ENCODE data around the gene MANSC4.
A peak's percentile ranks its signal among the peaks of the same experiment; 100 is the strongest.

The MANSC4 gene

GRCh38 chr12:27779416-27779919, 568 bp downstream of the MANSC4 start:
- Histone ChIP-seq H3K9ac (ENCODE audit: low read length) (peak overlapping the region; percentile 92), H3K27ac (ENCODE audit: low read depth, low read length) (peak overlapping the region; percentile 59; the same call in 1 of the 2 replicates), H3K27me3 (ENCODE audit: control insufficient read depth, insufficient read depth, low read length) (no peaks in the 10 kb centered on the region), H3K4me3 (ENCODE audit: low read depth, low read length) (peak overlapping the region; percentile 89), H3K4me1 (ENCODE audit: control insufficient read depth, insufficient read depth, low read length) (peaks cover 27% of the 10 kb centered on the region), H3K36me3 (ENCODE audit: control insufficient read depth, insufficient read depth, low read length) (peaks cover 3% of the 10 kb centered on the region), H3K9me3 (ENCODE audit: control insufficient read depth, insufficient read depth, low read depth, low read length) (no peaks in the 10 kb centered on the region)

- no peak overlapping the region for H3K27ac ChIP-seq (ENCODE audit: low read depth, low read length)
- no peak overlapping the region for H3K9ac ChIP-seq (ENCODE audit: low read length)
- no peaks in the 10 kb centered on the region for H3K27me3 ChIP-seq (ENCODE audit: control insufficient read depth, insufficient read depth, low read length)
- peaks cover 3% of the 10 kb centered on the region for H3K36me3 ChIP-seq (ENCODE audit: control insufficient read depth, insufficient read depth, low read length)
- H3K4me1 ChIP-seq (ENCODE audit: control insufficient read depth, insufficient read depth, low read length): peaks cover 27% of the 10 kb centered on the region
- no peak overlapping the region for H3K4me3 ChIP-seq (ENCODE audit: low read depth, low read length)
- H3K9me3 ChIP-seq (ENCODE audit: control insufficient read depth, insufficient read depth, low read depth, low read length): no peaks in the 10 kb centered on the region
Measured at GRCh38 chr12:27778206-27778605, 1.8 kb downstream of the MANSC4 start.

GRCh38 chr12:27777141-27777540, 2.9 kb downstream of the MANSC4 start:
- no peak overlapping the region for H3K4me3 ChIP-seq (ENCODE audit: low read depth, low read length)
- no peaks in the 10 kb centered on the region for H3K9me3 ChIP-seq (ENCODE audit: control insufficient read depth, insufficient read depth, low read depth, low read length)
- no peaks in the 10 kb centered on the region for H3K27me3 ChIP-seq (ENCODE audit: control insufficient read depth, insufficient read depth, low read length)
- peaks cover 22% of the 10 kb centered on the region for H3K4me1 ChIP-seq (ENCODE audit: control insufficient read depth, insufficient read depth, low read length)
- no peak overlapping the region for H3K27ac ChIP-seq (ENCODE audit: low read depth, low read length)
- H3K36me3 ChIP-seq (ENCODE audit: control insufficient read depth, insufficient read depth, low read length): peaks cover 3% of the 10 kb centered on the region
- H3K9ac ChIP-seq (ENCODE audit: low read length): no peak overlapping the region

- Histone ChIP-seq H3K4me1 (ENCODE audit: control insufficient read depth, insufficient read depth, low read length) (no peaks in the 10 kb centered on the region), H3K9me3 (ENCODE audit: control insufficient read depth, insufficient read depth, low read depth, low read length) (no peaks in the 10 kb centered on the region), H3K27ac (ENCODE audit: low read depth, low read length) (no peak overlapping the region), H3K4me3 (ENCODE audit: low read depth, low read length) (no peak overlapping the region), H3K36me3 (ENCODE audit: control insufficient read depth, insufficient read depth, low read length) (no peaks in the 10 kb centered on the region), H3K27me3 (ENCODE audit: control insufficient read depth, insufficient read depth, low read length) (no peaks in the 10 kb centered on the region), H3K9ac (ENCODE audit: low read length) (no peak overlapping the region)
Measured at GRCh38 chr12:27772328-27773049, 7.5 kb downstream of the MANSC4 start.

GRCh38 chr12:27771481-27772327, 8.3 kb downstream of the MANSC4 start:
- H3K36me3 ChIP-seq (ENCODE audit: control insufficient read depth, insufficient read depth, low read length): no peaks in the 10 kb centered on the region
- no peaks in the 10 kb centered on the region for H3K27me3 ChIP-seq (ENCODE audit: control insufficient read depth, insufficient read depth, low read length)
- no peak overlapping the region for H3K9ac ChIP-seq (ENCODE audit: low read length)
- H3K27ac ChIP-seq (ENCODE audit: low read depth, low read length): no peak overlapping the region
- H3K4me1 ChIP-seq (ENCODE audit: control insufficient read depth, insufficient read depth, low read length): no peaks in the 10 kb centered on the region
- no peaks in the 10 kb centered on the region for H3K9me3 ChIP-seq (ENCODE audit: control insufficient read depth, insufficient read depth, low read depth, low read length)
- no peak overlapping the region for H3K4me3 ChIP-seq (ENCODE audit: low read depth, low read length)

GRCh38 chr12:27769142-27769673, 10.8 kb downstream of the MANSC4 start:
- H3K4me1 ChIP-seq (ENCODE audit: control insufficient read depth, insufficient read depth, low read length): no peaks in the 10 kb centered on the region
- no peaks in the 10 kb centered on the region for H3K9me3 ChIP-seq (ENCODE audit: control insufficient read depth, insufficient read depth, low read depth, low read length)
- H3K27ac ChIP-seq (ENCODE audit: low read depth, low read length): no peak overlapping the region
- no peak overlapping the region for H3K9ac ChIP-seq (ENCODE audit: low read length)
- H3K4me3 ChIP-seq (ENCODE audit: low read depth, low read length): no peak overlapping the region
- no peaks in the 10 kb centered on the region for H3K27me3 ChIP-seq (ENCODE audit: control insufficient read depth, insufficient read depth, low read length)
- H3K36me3 ChIP-seq (ENCODE audit: control insufficient read depth, insufficient read depth, low read length): no peaks in the 10 kb centered on the region

- Histone ChIP-seq H3K36me3 (ENCODE audit: control insufficient read depth, insufficient read depth, low read length) (no peaks in the 10 kb centered on the region), H3K4me1 (ENCODE audit: control insufficient read depth, insufficient read depth, low read length) (no peaks in the 10 kb centered on the region), H3K9ac (ENCODE audit: low read length) (no peak overlapping the region), H3K9me3 (ENCODE audit: control insufficient read depth, insufficient read depth, low read depth, low read length) (no peaks in the 10 kb centered on the region), H3K4me3 (ENCODE audit: low read depth, low read length) (no peak overlapping the region), H3K27ac (ENCODE audit: low read depth, low read length) (no peak overlapping the region), H3K27me3 (ENCODE audit: control insufficient read depth, insufficient read depth, low read length) (no peaks in the 10 kb centered on the region)
Measured at GRCh38 chr12:27766587-27766986, 13.4 kb downstream of the MANSC4 start.

GRCh38 chr12:27762757-27763156, 17.3 kb downstream of the MANSC4 start:
- no peaks in the 10 kb centered on the region for H3K27me3 ChIP-seq (ENCODE audit: control insufficient read depth, insufficient read depth, low read length)
- no peak overlapping the region for H3K9ac ChIP-seq (ENCODE audit: low read length)
- H3K9me3 ChIP-seq (ENCODE audit: control insufficient read depth, insufficient read depth, low read depth, low read length): no peaks in the 10 kb centered on the region
- no peak overlapping the region for H3K27ac ChIP-seq (ENCODE audit: low read depth, low read length)
- no peak overlapping the region for H3K4me3 ChIP-seq (ENCODE audit: low read depth, low read length)
- H3K36me3 ChIP-seq (ENCODE audit: control insufficient read depth, insufficient read depth, low read length): no peaks in the 10 kb centered on the region
- no peaks in the 10 kb centered on the region for H3K4me1 ChIP-seq (ENCODE audit: control insufficient read depth, insufficient read depth, low read length)

GRCh38 chr12:27756670-27757195, 23.3 kb downstream of the MANSC4 start:
- Histone ChIP-seq H3K27ac (ENCODE audit: low read depth, low read length) (no peak overlapping the region; the same call in 1 of the 2 replicates), H3K9ac (ENCODE audit: low read length) (no peak overlapping the region), H3K4me3 (ENCODE audit: low read depth, low read length) (no peak overlapping the region), H3K36me3 (ENCODE audit: control insufficient read depth, insufficient read depth, low read length) (peaks cover 15% of the 10 kb centered on the region), H3K4me1 (ENCODE audit: control insufficient read depth, insufficient read depth, low read length) (no peaks in the 10 kb centered on the region), H3K27me3 (ENCODE audit: control insufficient read depth, insufficient read depth, low read length) (no peaks in the 10 kb centered on the region), H3K9me3 (ENCODE audit: control insufficient read depth, insufficient read depth, low read depth, low read length) (no peaks in the 10 kb centered on the region)

- Histone ChIP-seq H3K27me3 (ENCODE audit: control insufficient read depth, insufficient read depth, low read length) (no peaks in the 10 kb centered on the region), H3K4me3 (ENCODE audit: low read depth, low read length) (no peak overlapping the region), H3K27ac (ENCODE audit: low read depth, low read length) (no peak overlapping the region), H3K4me1 (ENCODE audit: control insufficient read depth, insufficient read depth, low read length) (no peaks in the 10 kb centered on the region), H3K9me3 (ENCODE audit: control insufficient read depth, insufficient read depth, low read depth, low read length) (no peaks in the 10 kb centered on the region), H3K36me3 (ENCODE audit: control insufficient read depth, insufficient read depth, low read length) (peaks cover 19% of the 10 kb centered on the region), H3K9ac (ENCODE audit: low read length) (no peak overlapping the region)
Measured at GRCh38 chr12:27754795-27755194, 25.2 kb downstream of the MANSC4 start.
